GM12878 (cell line): ENCODE data around the gene FAM118B. TPM values are rescaled to one million over a fixed set of nuclear protein-coding genes. Genes with fewer than 3 reads are reported as not detected.

ENCODE experiments used
- ATAC-seq: fragments of 200-7000 bp; cut with Tn5 transposase; 3 replicates; pipeline ENCODE4 v1.9.1; 2020; ENCODE audit warnings: mild to moderate bottlenecking, moderate library complexity
- BruUV-seq: library from RNA; stranded (reverse); fragments of 400-500 nt; replicated peaks from 2 replicates; lab custom pipeline; 2021; lab: Mats Ljungman, UMichigan
- CTCF ChIA-PET: fragments of 300-600 bp; sonication (Branson Sonifier 250); formaldehyde crosslinking; extraction: SDS; loops from one replicate; lab custom pipeline; 2021; ENCODE audit warnings: inconsistent platforms; lab: Yijun Ruan, JAX
- POLR2A ChIA-PET: fragments of 350-600 bp; formaldehyde crosslinking; extraction: SDS; loops from one replicate; lab custom pipeline; 2021; ENCODE audit warnings: inconsistent platforms; lab: Charles Lee
- RAD21 ChIA-PET: fragments of 300-600 bp; sonication (Branson Sonifier 250); formaldehyde crosslinking; loops from one replicate; lab custom pipeline; 2023; ENCODE audit warnings: antibody characterized with exemption; ENCODE audit not compliant: unreplicated experiment; lab: Charles Lee
- SMC1A ChIA-PET: fragments of 300-600 bp; sonication (Branson Sonifier 250); formaldehyde crosslinking; loops from one replicate; lab custom pipeline; 2023; ENCODE audit not compliant: unreplicated experiment, uncharacterized antibody; lab: Charles Lee
- DNase-seq: peaks from one replicate; pipeline ENCODE4 v3.0.0-alpha.2; 2011; ENCODE audit warnings: low read depth, low spot score
- FAIRE-seq: peaks from 3 replicates; lab custom pipeline; 2011; peaks lifted over from hg19 to GRCh38; lab: Jason Lieb, UNC
- H2AFZ ChIP-seq: 2 replicates; pipeline ENCODE4 v1.6.0; 2011; ENCODE audit warnings: low read depth, low read length, control low read depth; ENCODE audit not compliant: control insufficient read depth
- H3K27ac ChIP-seq: 2 replicates; pipeline ENCODE4 v1.5.1; 2011; ENCODE audit warnings: control low read depth; ENCODE audit not compliant: control insufficient read depth, insufficient read depth
- H3K27me3 ChIP-seq, 2 experiments: replicated peaks in 1 of 2; 2 replicates each; pipeline versions ENCODE4 v1.6.0 to v1.6.1; 2011; ENCODE audit warnings: low read length in 1 of 2; ENCODE audit not compliant: control insufficient read depth in 2 of 2, insufficient read depth in 2 of 2
- H3K36me3 ChIP-seq, 2 experiments: 2 replicates each; pipeline ENCODE4 v1.5.1; 2011; ENCODE audit warnings: low read length in 1 of 2; ENCODE audit not compliant: control insufficient read depth in 2 of 2, insufficient read depth in 2 of 2
- H3K4me1 ChIP-seq: 2 replicates; pipeline ENCODE4 v1.6.1; 2011; ENCODE audit warnings: mild to moderate bottlenecking, low read length, moderate library complexity, mixed read lengths; ENCODE audit not compliant: control insufficient read depth, insufficient read depth
- H3K4me2 ChIP-seq: 2 replicates; pipeline ENCODE4 v1.6.0; 2011; ENCODE audit warnings: control low read depth; ENCODE audit not compliant: control insufficient read depth, insufficient read depth
- H3K4me3 ChIP-seq: fragments of 200-600 bp; sonication (generic); 2 replicates; pipeline ENCODE4 v1.5.1; 2016
- H3K79me2 ChIP-seq: 2 replicates; pipeline ENCODE4 v1.6.0; 2011; ENCODE audit warnings: low read length; ENCODE audit not compliant: control insufficient read depth, insufficient read depth
- H3K9ac ChIP-seq: 2 replicates; pipeline ENCODE4 v1.8.0; 2011; ENCODE audit warnings: low read length, control low read depth, mixed read lengths; ENCODE audit not compliant: control insufficient read depth, insufficient read depth
- H3K9me3 ChIP-seq: replicated peaks from 3 replicates; pipeline ENCODE4 v1.5.1; 2011; ENCODE audit warnings: mild to moderate bottlenecking, low read length; ENCODE audit not compliant: control insufficient read depth, insufficient read depth
- H4K20me1 ChIP-seq: 2 replicates; pipeline ENCODE4 v1.6.0; 2011; ENCODE audit not compliant: control insufficient read depth, insufficient read depth
- BCL11A ChIP-seq: IDR thresholded peaks from 2 replicates; pipeline ENCODE4 v1.6.1; 2011; ENCODE audit warnings: low read depth, low read length
- CHD4 ChIP-seq: fragments of 200-600 bp; sonication (generic); IDR thresholded peaks from 2 replicates; pipeline ENCODE4 v1.6.1; 2016; ENCODE audit warnings: mild to moderate bottlenecking
- CREM ChIP-seq: IDR thresholded peaks from 2 replicates; pipeline ENCODE4 v1.6.1; 2014; ENCODE audit warnings: antibody characterized with exemption, low read depth
- CTCF ChIP-seq, 3 experiments: IDR thresholded peaks in 2 of 3; conservative IDR thresholded peaks in 1 of 3; 2 replicates each; pipeline ENCODE4 v1.5.1; 2011; ENCODE audit warnings: low read depth in 3 of 3, low read length in 3 of 3, mild to moderate bottlenecking in 3 of 3, control low read depth in 2 of 3, moderate library complexity in 2 of 3, inconsistent platforms in 1 of 3, mixed read lengths in 1 of 3; ENCODE audit not compliant: control insufficient read depth in 2 of 3, insufficient read depth in 1 of 3; ENCODE audit errors: extremely low read depth in 1 of 3
- EED ChIP-seq: sonication (generic); IDR thresholded peaks from 2 replicates; pipeline ENCODE4 v1.6.1; 2016; ENCODE audit warnings: antibody characterized with exemption, low read depth
- IRF5 ChIP-seq: fragments of 450-650 bp; IDR thresholded peaks from 2 replicates; pipeline ENCODE4 v1.6.1; 2017; ENCODE audit warnings: borderline replicate concordance
- MTA3 ChIP-seq: IDR thresholded peaks from 2 replicates; pipeline ENCODE4 v1.6.1; 2012; ENCODE audit warnings: low read length, inconsistent platforms, borderline replicate concordance
- POLR2AphosphoS2 ChIP-seq: IDR thresholded peaks from 2 replicates; pipeline ENCODE4 v1.6.1; 2011; ENCODE audit warnings: low read depth, mild to moderate bottlenecking, low read length, improper control_type of control experiment, moderate library complexity
- RAD51 ChIP-seq: fragments of 450-650 bp; IDR thresholded peaks from 2 replicates; pipeline ENCODE4 v1.6.1; 2016; ENCODE audit warnings: moderate library complexity, mild to moderate bottlenecking, inconsistent platforms
- REST ChIP-seq: IDR thresholded peaks from 2 replicates; pipeline ENCODE4 v1.6.1; 2012; ENCODE audit warnings: mild to moderate bottlenecking, low read depth, low read length
- SRF ChIP-seq, 2 experiments: IDR thresholded peaks; 2 replicates each; pipeline ENCODE4 v1.6.1; 2011; ENCODE audit warnings: low read depth in 2 of 2, low read length in 2 of 2, mild to moderate bottlenecking in 1 of 2, moderate library complexity in 1 of 2
- ZBTB4 ChIP-seq: fragments of 450-650 bp; formaldehyde crosslinking; IDR thresholded peaks from 2 replicates; pipeline ENCODE4 v1.4.0; 2022; ENCODE audit warnings: mild to moderate bottlenecking, moderate library complexity
- WGBS: methylation state at CpG from one replicate; pipeline ENCODE4 v1.1.6; 2016; ENCODE audit warnings: low lambda C conversion rate; ENCODE audit not compliant: insufficient replicate concordance, insufficient coverage; ENCODE audit errors: missing lambda C conversion rate; 5-methylcytosine and 5-hydroxymethylcytosine counted together
- in situ Hi-C: fragments of 300-500 bp; cut with MboI; formaldehyde crosslinking; loops from 9 replicates; pipeline ENCODE4 v1.14.3; 2018; ENCODE audit warnings: mixed read lengths
- intact Hi-C: fragments of 100-400 bp; cut with micrococcal nuclease; formaldehyde crosslinking; loops from one replicate; pipeline ENCODE4 v1.14.2; 2022; ENCODE audit not compliant: unreplicated experiment
- polyA plus RNA-seq, 11 experiments: library from polyadenylated mRNA; depleted of rRNA in 4 of 11; unstranded in 6 of 11; stranded (reverse) in 5 of 11; fragments of >200 nt; fragmentation: Nextera tagmentation in 4 of 11; fragmentation: Illumina TruSeq in 1 of 11; extraction: Ambion mirVana in 4 of 11; extraction: Trizol in 1 of 11; gene quantifications; 1 replicate in 1 of 11; 2 replicates in 10 of 11; pipeline versions ENCODE4 v1.2.1 to v1.2.3, GENCODE V29; 2011 to 2016; ENCODE audit warnings: inconsistent platforms in 2 of 11, missing spikeins in 2 of 11, low read depth in 1 of 11
- total RNA-seq, 4 experiments: library from RNA; depleted of rRNA in 3 of 4; stranded (reverse); fragments of >200 nt in 3 of 4; fragmentation: Illumina TruSeq in 1 of 4; extraction: Trizol in 1 of 4; gene quantifications; 2 replicates each; pipeline versions ENCODE4 v1.2.1 to v1.2.3, GENCODE V29; 2013 to 2021
- TF ChIP-seq, protein P1 (sequence below): IDR thresholded peaks from 2 replicates; pipeline ENCODE4 v1.6.1; 2011; ENCODE audit warnings: low read depth, mild to moderate bottlenecking, low read length, moderate library complexity, borderline replicate concordance; ENCODE audit errors: extremely low read depth

FAM118B gene
- total and polyA plus RNA-seq, 10 of the 15 experiments (the other 5 are each of a cell fraction or from before 2014, with no cell fraction given) = 12.8 to 29.7 (median 16.5) TPM

DNA sequence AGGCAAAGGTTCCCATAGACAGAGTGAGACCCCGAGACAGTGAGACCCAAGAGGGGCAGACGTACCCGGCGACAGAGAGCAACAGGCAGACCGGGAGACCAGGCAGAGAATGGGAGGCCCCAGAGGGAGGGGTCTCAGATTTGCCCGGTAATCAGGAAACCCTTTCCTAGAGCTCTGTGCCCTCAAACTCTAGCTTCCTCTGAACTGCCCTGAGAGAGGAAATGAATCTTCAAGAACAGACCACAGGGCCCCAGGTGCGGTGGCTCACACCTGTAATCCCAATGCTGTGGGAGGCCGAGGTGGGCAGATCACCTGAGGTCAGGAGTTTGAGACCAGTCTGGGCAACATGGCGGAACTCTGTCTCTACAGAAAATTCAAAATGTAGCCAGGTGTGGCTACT lies 47.8 kb upstream of the FAM118B start (continued):
- TF ChIP-seq CTCF (IDR thresholded peaks at IDR 0.05 in 2 of 3, conservative IDR thresholded peaks at IDR 0.05 in 1 of 3; ENCODE audit: control insufficient read depth in 2 of 3, extremely low read depth in 1 of 3, insufficient read depth in 1 of 3, low read depth in 3 of 3, low read length in 3 of 3) = no peak
- no peak for TF ChIP-seq REST
- no peak for TF ChIP-seq RAD51
- no peak for TF ChIP-seq MTA3

GRCh38 chr11:126164781-126165180 lies 46.8 kb upstream of the FAM118B start:
- Histone ChIP-seq H3K4me2 (no peak overlapping the region), H3K9ac (no peak overlapping the region), H3K9me3 (no peaks in the 10 kb centered on the region), H2AFZ (no peak overlapping the region), H3K79me2 (no peaks in the 10 kb centered on the region), H3K4me3 (no peak overlapping the region), H3K27me3 (no peaks in the 10 kb centered on the region), H3K4me1 (no peaks in the 10 kb centered on the region), H3K36me3 (no peaks in the 10 kb centered on the region), H4K20me1 (no peaks in the 10 kb centered on the region), H3K27ac (no peak overlapping the region)
- CTCF ChIA-PET = no interaction called here
- no peak for DNase-seq
- intact Hi-C loops (no loop called here), in situ Hi-C loops (no loop called here)
- POLR2A ChIA-PET = no interaction called here
- no TSS peak for BruUV-seq
- SMC1A ChIA-PET = interaction anchor here (0.6 to 0.7 kb wide), 2 partner anchors 48 to 198 kb away, joined by 3 read pairs; no protein-coding TSS in a partner anchor
- WGBS = 21% methylated on average over 5 of the region's 8 CpGs
- ATAC-seq = no peak
- RAD21 ChIA-PET = no interaction called here
- FAIRE-seq = no peak
- TF ChIP-seq SRF (IDR thresholded peaks at IDR 0.05; ENCODE audit: low read depth in 2 of 2, low read length in 2 of 2) (no peak), ZBTB4 (CRISPR knock-in tag) (no peak), IRF5 (no peak), CREM (no peak), CHD4 (no peak), POLR2AphosphoS2 (no peak), BCL11A (no peak), EED (no peak)
- TF ChIP-seq, protein P1, sequence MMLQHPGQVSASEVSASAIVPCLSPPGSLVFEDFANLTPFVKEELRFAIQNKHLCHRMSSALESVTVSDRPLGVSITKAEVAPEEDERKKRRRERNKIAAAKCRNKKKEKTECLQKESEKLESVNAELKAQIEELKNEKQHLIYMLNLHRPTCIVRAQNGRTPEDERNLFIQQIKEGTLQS = no peak
